Astrocyte (in vitro differentiated cells and primary cell): ENCODE results near the gene NFAT5. TPM values are rescaled to one million over a fixed set of nuclear protein-coding genes. Genes with fewer than 3 reads are reported as not detected.

Experiments used
- DNase-seq: peaks from one replicate; pipeline ENCODE4 v3.0.0-alpha.2; 2010; ENCODE audit warnings: low read depth
- FAIRE-seq: peaks from 2 replicates; lab custom pipeline; 2011; peaks lifted over from hg19 to GRCh38; lab: Jason Lieb, UNC
- H2AFZ ChIP-seq: 2 replicates; pipeline ENCODE4 v1.6.0; 2012; ENCODE audit warnings: low read depth, low read length, inconsistent platforms
- H3K27ac ChIP-seq: 2 replicates; pipeline ENCODE4 v1.5.1; 2011; ENCODE audit warnings: low read depth, low read length, inconsistent platforms
- H3K27me3 ChIP-seq: 2 replicates; pipeline ENCODE4 v1.6.0; 2011; ENCODE audit warnings: low read length, inconsistent platforms; ENCODE audit not compliant: insufficient read depth
- H3K36me3 ChIP-seq: 2 replicates; pipeline ENCODE4 v1.5.1; 2011; ENCODE audit warnings: low read length, inconsistent platforms; ENCODE audit not compliant: insufficient read depth
- H3K4me1 ChIP-seq: 2 replicates; pipeline ENCODE4 v1.5.1; 2011; ENCODE audit warnings: low read length, inconsistent platforms; ENCODE audit not compliant: insufficient read depth
- H3K4me2 ChIP-seq: 2 replicates; pipeline ENCODE4 v1.6.0; 2012; ENCODE audit warnings: low read length, inconsistent platforms
- H3K4me3 ChIP-seq: 2 replicates; pipeline ENCODE4 v1.5.1; 2011; ENCODE audit warnings: low read depth, mild to moderate bottlenecking, low read length, inconsistent platforms; ENCODE audit not compliant: insufficient read depth
- H3K79me2 ChIP-seq: 2 replicates; pipeline ENCODE4 v1.6.0; 2012; ENCODE audit warnings: mild to moderate bottlenecking, low read length, inconsistent platforms; ENCODE audit not compliant: insufficient read depth
- H3K9ac ChIP-seq: 2 replicates; pipeline ENCODE4 v1.6.0; 2012; ENCODE audit warnings: mild to moderate bottlenecking, low read length, inconsistent platforms
- H3K9me3 ChIP-seq: 2 replicates; pipeline ENCODE4 v1.5.1; 2012; ENCODE audit warnings: low read depth, mild to moderate bottlenecking, low read length, inconsistent platforms; ENCODE audit not compliant: insufficient read depth
- H4K20me1 ChIP-seq: 2 replicates; pipeline ENCODE4 v1.6.0; 2012; ENCODE audit warnings: low read length, inconsistent platforms; ENCODE audit not compliant: insufficient read depth
- H3K27ac Mint-ChIP-seq: one replicate; pipeline ENCODE4 v1.8.0; 2021; ENCODE audit warnings: mild to moderate bottlenecking, mixed read lengths; ENCODE audit not compliant: unreplicated experiment
- H3K27me3 Mint-ChIP-seq: one replicate; pipeline ENCODE4 v1.8.0; 2021; ENCODE audit warnings: low read depth, mixed read lengths; ENCODE audit not compliant: unreplicated experiment
- H3K36me3 Mint-ChIP-seq: one replicate; pipeline ENCODE4 v1.8.0; 2021; ENCODE audit warnings: low read depth, mixed read lengths; ENCODE audit not compliant: unreplicated experiment
- H3K4me1 Mint-ChIP-seq: one replicate; pipeline ENCODE4 v1.8.0; 2021; ENCODE audit warnings: low read depth, mixed read lengths; ENCODE audit not compliant: unreplicated experiment
- H3K4me3 Mint-ChIP-seq: one replicate; pipeline ENCODE4 v1.8.0; 2021; ENCODE audit warnings: mild to moderate bottlenecking, moderate library complexity, mixed read lengths; ENCODE audit not compliant: unreplicated experiment
- H3K9me3 Mint-ChIP-seq: one replicate; pipeline ENCODE4 v1.8.0; 2021; ENCODE audit warnings: mild to moderate bottlenecking, mixed read lengths; ENCODE audit not compliant: unreplicated experiment
- EZH2 ChIP-seq: IDR thresholded peaks from 2 replicates; pipeline ENCODE4 v1.6.1; 2012; ENCODE audit warnings: mild to moderate bottlenecking, low read length, inconsistent platforms; ENCODE audit not compliant: insufficient read depth
- total RNA-seq: library from RNA; stranded (reverse); gene quantifications from 2 replicates; pipeline ENCODE4 v1.2.1, GENCODE V29; 2021
- TF ChIP-seq, protein P1 (sequence below): IDR thresholded peaks from 2 replicates; pipeline ENCODE4 v1.5.1; 2011; ENCODE audit warnings: low read depth, mild to moderate bottlenecking, inconsistent platforms, low read length, moderate library complexity; ENCODE audit not compliant: insufficient read depth

NFAT5 gene
- total RNA-seq, 1 donor from 2014 or later = 96.2 TPM

GRCh38 chr16:69607674-69608073 is 41.9 kb downstream of the NFAT5 start:
- H3K4me2 ChIP-seq = no peak overlapping the region
- H3K4me3 ChIP-seq = no peak overlapping the region
- H3K27me3 Mint-ChIP-seq = no peaks in the 10 kb centered on the region
- no peaks in the 10 kb centered on the region for H3K36me3 ChIP-seq
- peaks cover 9% of the 10 kb centered on the region for H3K36me3 Mint-ChIP-seq
- H3K79me2 ChIP-seq = peaks cover 95% of the 10 kb centered on the region
- no peaks in the 10 kb centered on the region for H3K9me3 ChIP-seq
- no peaks in the 10 kb centered on the region for H3K4me1 ChIP-seq
- no peaks in the 10 kb centered on the region for H3K27me3 ChIP-seq
- no peak overlapping the region for H2AFZ ChIP-seq
- no peak overlapping the region for H3K27ac ChIP-seq
- no peaks in the 10 kb centered on the region for H3K9me3 Mint-ChIP-seq
- H3K4me1 Mint-ChIP-seq = peaks cover 12% of the 10 kb centered on the region
- H3K4me3 Mint-ChIP-seq = no peak overlapping the region
- H3K27ac Mint-ChIP-seq = peak overlapping the region; percentile 10
- TF ChIP-seq, protein P1, sequence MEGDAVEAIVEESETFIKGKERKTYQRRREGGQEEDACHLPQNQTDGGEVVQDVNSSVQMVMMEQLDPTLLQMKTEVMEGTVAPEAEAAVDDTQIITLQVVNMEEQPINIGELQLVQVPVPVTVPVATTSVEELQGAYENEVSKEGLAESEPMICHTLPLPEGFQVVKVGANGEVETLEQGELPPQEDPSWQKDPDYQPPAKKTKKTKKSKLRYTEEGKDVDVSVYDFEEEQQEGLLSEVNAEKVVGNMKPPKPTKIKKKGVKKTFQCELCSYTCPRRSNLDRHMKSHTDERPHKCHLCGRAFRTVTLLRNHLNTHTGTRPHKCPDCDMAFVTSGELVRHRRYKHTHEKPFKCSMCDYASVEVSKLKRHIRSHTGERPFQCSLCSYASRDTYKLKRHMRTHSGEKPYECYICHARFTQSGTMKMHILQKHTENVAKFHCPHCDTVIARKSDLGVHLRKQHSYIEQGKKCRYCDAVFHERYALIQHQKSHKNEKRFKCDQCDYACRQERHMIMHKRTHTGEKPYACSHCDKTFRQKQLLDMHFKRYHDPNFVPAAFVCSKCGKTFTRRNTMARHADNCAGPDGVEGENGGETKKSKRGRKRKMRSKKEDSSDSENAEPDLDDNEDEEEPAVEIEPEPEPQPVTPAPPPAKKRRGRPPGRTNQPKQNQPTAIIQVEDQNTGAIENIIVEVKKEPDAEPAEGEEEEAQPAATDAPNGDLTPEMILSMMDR = no peak
- no peak for TF ChIP-seq EZH2
- DNase-seq = no peak
- peaks cover 81% of the 10 kb centered on the region for H4K20me1 ChIP-seq
- no peak overlapping the region for H3K9ac ChIP-seq
- no peak for FAIRE-seq

GRCh38 chr16:69610356-69610755 is 44.6 kb downstream of the NFAT5 start:
- Mint-ChIP-seq H3K9me3 (no peaks in the 10 kb centered on the region), H3K36me3 (peaks cover 11% of the 10 kb centered on the region), H3K27ac (no peak overlapping the region), H3K27me3 (no peaks in the 10 kb centered on the region), H3K4me3 (no peak overlapping the region), H3K4me1 (peaks cover 28% of the 10 kb centered on the region)
- H3K4me3 ChIP-seq = no peak overlapping the region
- no peaks in the 10 kb centered on the region for H3K4me1 ChIP-seq
- H3K9me3 ChIP-seq = no peaks in the 10 kb centered on the region
- no peak overlapping the region for H2AFZ ChIP-seq
- no peaks in the 10 kb centered on the region for H3K27me3 ChIP-seq
- H3K79me2 ChIP-seq = peaks cover 92% of the 10 kb centered on the region
- H3K9ac ChIP-seq = no peak overlapping the region
- no peak overlapping the region for H3K27ac ChIP-seq
- H3K36me3 ChIP-seq = no peaks in the 10 kb centered on the region
- FAIRE-seq = no peak
- peaks cover 80% of the 10 kb centered on the region for H4K20me1 ChIP-seq
- DNase-seq = peak; percentile 46
- no peak overlapping the region for H3K4me2 ChIP-seq
- TF ChIP-seq, protein P1 = no peak
- no peak for TF ChIP-seq EZH2

DNA sequence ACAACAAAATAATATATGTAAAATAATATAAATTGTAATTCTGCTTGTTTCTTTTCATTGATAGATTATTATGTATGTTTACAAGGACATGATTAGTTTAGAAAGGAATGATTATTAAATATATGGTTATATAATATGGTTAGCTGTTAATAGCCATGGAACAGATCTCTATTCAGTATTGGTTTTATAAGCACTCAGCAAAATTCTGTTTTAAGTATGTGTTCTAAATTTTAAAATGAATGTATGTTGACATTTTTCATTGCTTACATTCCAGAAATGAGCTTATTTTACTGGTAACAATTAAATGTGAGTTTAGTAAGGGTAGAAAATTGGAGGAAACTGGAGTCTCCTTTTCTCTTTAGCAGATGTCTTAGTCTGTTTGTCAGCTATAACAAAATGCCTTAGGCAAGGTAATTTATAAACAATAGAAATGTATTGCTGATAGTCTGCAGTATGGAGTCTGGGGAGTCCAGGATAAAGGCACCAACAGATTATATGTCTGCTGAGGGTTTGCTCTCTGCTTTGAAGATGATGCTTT is 45.4 kb downstream of the NFAT5 start:
- peaks cover 34% of the 10 kb centered on the region for H3K4me1 Mint-ChIP-seq
- FAIRE-seq = no peak
- no peak overlapping the region for H2AFZ ChIP-seq

More for the DNA sequence above, 45.4 kb downstream of the NFAT5 start:
- Histone ChIP-seq H4K20me1 (peaks cover 84% of the 10 kb centered on the region), H3K9me3 (no peaks in the 10 kb centered on the region), H3K4me2 (no peak overlapping the region), H3K4me1 (no peaks in the 10 kb centered on the region), H3K27me3 (no peaks in the 10 kb centered on the region), H3K79me2 (peaks cover 94% of the 10 kb centered on the region), H3K4me3 (no peak overlapping the region), H3K9ac (no peak overlapping the region), H3K27ac (no peak overlapping the region), H3K36me3 (no peaks in the 10 kb centered on the region)
- H3K4me3 Mint-ChIP-seq = no peak overlapping the region
- no peak overlapping the region for H3K27ac Mint-ChIP-seq
- no peaks in the 10 kb centered on the region for H3K9me3 Mint-ChIP-seq
- H3K27me3 Mint-ChIP-seq = no peaks in the 10 kb centered on the region
- no peak for DNase-seq
- TF ChIP-seq, protein P1 = no peak
- TF ChIP-seq EZH2 = no peak
- peaks cover 16% of the 10 kb centered on the region for H3K36me3 Mint-ChIP-seq
